Ascending aorta (tissue), 2 donors: ENCODE measurements around the gene TGFA. TPM values are rescaled to one million over a fixed set of nuclear protein-coding genes. Genes with fewer than 3 reads are reported as not detected.

Source experiments
- DNase-seq, 2 donors: peaks; one replicate each; pipeline ENCODE4 v3.0.0-alpha.2; 2019; ENCODE audit warnings: low spot score in 2 of 2
- H3K27ac ChIP-seq, 2 donors: fragments of 200-600 bp; sonication (generic); one replicate each; pipeline ENCODE4 v1.5.1; 2016 to 2017; ENCODE audit warnings: mild to moderate bottlenecking in 1 of 2
- H3K27me3 ChIP-seq: fragments of 200-600 bp; sonication (generic); one replicate; pipeline ENCODE4 v1.5.1; 2017
- H3K36me3 ChIP-seq, 2 donors: fragments of 200-600 bp; sonication (generic); one replicate each; pipeline ENCODE4 v1.5.1; 2016
- H3K4me1 ChIP-seq, 2 donors: fragments of 200-600 bp; sonication (generic); one replicate each; pipeline ENCODE4 v1.5.1; 2016 to 2017; ENCODE audit warnings: mild to moderate bottlenecking in 1 of 2
- H3K4me3 ChIP-seq, 2 donors: fragments of 200-600 bp; sonication (generic); one replicate each; pipeline ENCODE4 v1.5.1; 2016 to 2017; ENCODE audit warnings: mild to moderate bottlenecking in 1 of 2
- H3K9me3 ChIP-seq, 2 donors: fragments of 200-600 bp; sonication (generic); one replicate each; pipeline ENCODE4 v1.5.1; 2016
- CTCF ChIP-seq, 3 experiments: fragments of 200-600 bp in 2 of 3; fragments of 450-650 bp in 1 of 3; sonication (generic) in 2 of 3; IDR thresholded peaks; one replicate each; pipeline ENCODE4 v1.5.1; 2016 to 2019; ENCODE audit warnings: antibody characterized with exemption in 3 of 3, mild to moderate bottlenecking in 1 of 3, moderate library complexity in 1 of 3
- intact Hi-C: fragments of 100-400 bp; cut with DNase I; formaldehyde crosslinking; loops from one replicate; pipeline ENCODE4 v1.15.1; 2023
- total RNA-seq: library from RNA; depleted of rRNA; stranded (reverse); fragments of >200 nt; gene quantifications from one replicate; pipeline ENCODE4 v1.1.0, GENCODE V29; 2016

TGFA gene
- total RNA-seq, 1 donor from 2014 or later, result 1.8 TPM

DNA sequence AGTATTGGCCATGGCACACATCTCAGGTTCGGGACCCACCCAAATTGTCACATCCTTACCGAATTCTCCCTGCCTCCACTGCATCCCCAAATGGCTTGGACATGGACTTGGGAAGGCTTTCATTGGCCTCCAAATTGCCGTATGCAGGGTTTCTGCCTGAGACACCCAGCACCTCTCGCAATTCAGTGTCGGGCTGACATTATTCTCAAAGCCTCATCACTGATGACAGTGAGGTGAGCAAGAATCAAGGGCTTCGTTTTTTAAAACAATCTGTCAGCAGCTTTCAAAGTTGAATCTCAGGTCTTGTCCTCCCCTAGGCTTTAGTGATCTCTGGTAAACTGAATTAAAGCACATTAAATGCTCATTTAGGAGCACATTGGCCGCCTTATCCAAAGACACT is 29.5 kb upstream of the TGFA start:
- intact Hi-C loops, result no loop called here
- DNase-seq, result no peak
- H3K4me3 ChIP-seq, result no peak overlapping the region
- no peaks in the 10 kb centered on the region for H3K27me3 ChIP-seq
- no peak for TF ChIP-seq CTCF (IDR thresholded peaks at IDR 0.05)
- H3K36me3 ChIP-seq, result no peaks in the 10 kb centered on the region
- no peaks in the 10 kb centered on the region for H3K4me1 ChIP-seq
- no peaks in the 10 kb centered on the region for H3K9me3 ChIP-seq
- H3K27ac ChIP-seq, result no peak overlapping the region

DNA sequence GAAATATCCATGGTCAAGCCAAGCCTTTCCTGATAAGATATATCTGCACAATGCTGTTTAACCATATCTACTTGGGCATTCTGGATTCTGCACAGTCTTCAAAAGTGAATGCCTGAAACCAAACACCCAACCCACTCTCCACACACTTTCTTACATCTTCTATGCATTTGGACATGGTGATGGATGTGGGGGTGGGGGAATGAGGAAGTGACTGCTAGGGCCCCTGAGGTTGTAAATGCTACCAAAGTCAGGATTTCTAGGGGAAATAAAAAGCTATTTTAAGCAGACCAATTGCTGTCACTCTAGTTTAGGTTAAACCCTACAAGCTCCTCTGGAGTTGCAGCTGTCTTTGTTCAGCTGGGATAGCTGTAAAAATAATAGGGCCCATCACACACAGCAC is 26.7 kb upstream of the TGFA start:
- intact Hi-C loops, result no loop called here
- Histone ChIP-seq H3K27ac (no peak overlapping the region), H3K4me3 (no peak overlapping the region), H3K4me1 (no peaks in the 10 kb centered on the region), H3K36me3 (no peaks in the 10 kb centered on the region), H3K27me3 (no peaks in the 10 kb centered on the region), H3K9me3 (no peaks in the 10 kb centered on the region)
- no peak for TF ChIP-seq CTCF (IDR thresholded peaks at IDR 0.05)
- DNase-seq, result no peak

GRCh38 chr2:70574618-70575017 is 21.0 kb upstream of the TGFA start:
- no peak overlapping the region for H3K4me3 ChIP-seq
- H3K36me3 ChIP-seq, result no peaks in the 10 kb centered on the region
- H3K27me3 ChIP-seq, result no peaks in the 10 kb centered on the region
- H3K9me3 ChIP-seq, result no peaks in the 10 kb centered on the region
- DNase-seq, result no peak
- no peaks in the 10 kb centered on the region for H3K4me1 ChIP-seq
- no peak for TF ChIP-seq CTCF (IDR thresholded peaks at IDR 0.05)
- no peak overlapping the region for H3K27ac ChIP-seq
- intact Hi-C loops, result no loop called here

- H3K4me1 ChIP-seq, result no peaks in the 10 kb centered on the region
- TF ChIP-seq CTCF (IDR thresholded peaks at IDR 0.05), result no peak
- no peaks in the 10 kb centered on the region for H3K36me3 ChIP-seq
Observed at GRCh38 chr2:70574109-70574508, 20.5 kb upstream of the TGFA start.

GRCh38 chr2:70570041-70570661 is 16.5 kb upstream of the TGFA start:
- H3K27me3 ChIP-seq, result no peaks in the 10 kb centered on the region
- DNase-seq, result no peak
- H3K27ac ChIP-seq, result no peak overlapping the region
- no peaks in the 10 kb centered on the region for H3K4me1 ChIP-seq
- intact Hi-C loops, result no loop called here
- H3K4me3 ChIP-seq, result no peak overlapping the region
- no peaks in the 10 kb centered on the region for H3K36me3 ChIP-seq
- TF ChIP-seq CTCF (IDR thresholded peaks at IDR 0.05), result no peak
- no peaks in the 10 kb centered on the region for H3K9me3 ChIP-seq

More at GRCh38 chr2:70574109-70574508, 20.5 kb upstream of the TGFA start:
- intact Hi-C loops, result no loop called here
- no peak overlapping the region for H3K27ac ChIP-seq
- H3K9me3 ChIP-seq, result no peaks in the 10 kb centered on the region
- DNase-seq, result no peak
- H3K4me3 ChIP-seq, result no peak overlapping the region
- no peaks in the 10 kb centered on the region for H3K27me3 ChIP-seq

DNA sequence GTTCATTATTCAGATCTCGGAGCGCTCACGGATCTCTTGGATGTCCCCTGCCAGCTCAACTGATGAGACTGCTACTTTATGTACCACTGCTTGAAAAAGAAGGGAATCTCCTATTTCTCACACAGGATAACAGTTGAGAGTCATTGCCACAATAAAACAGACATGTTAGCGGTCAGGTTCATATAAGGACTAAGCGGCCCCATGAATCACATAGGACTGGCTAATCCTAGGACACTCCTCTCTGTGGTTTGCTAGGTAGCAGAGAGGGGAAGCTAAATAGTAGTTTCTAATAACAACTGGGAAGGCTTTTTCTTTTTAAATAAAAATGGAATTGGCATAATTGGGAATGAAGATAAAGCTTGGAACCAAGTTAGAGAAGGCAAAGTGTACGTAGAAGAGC is 15.9 kb upstream of the TGFA start:
- DNase-seq, result no peak
- Histone ChIP-seq H3K9me3 (no peaks in the 10 kb centered on the region), H3K36me3 (no peaks in the 10 kb centered on the region), H3K4me1 (no peaks in the 10 kb centered on the region), H3K27me3 (no peaks in the 10 kb centered on the region), H3K4me3 (no peak overlapping the region), H3K27ac (no peak overlapping the region)
- no peak for TF ChIP-seq CTCF (IDR thresholded peaks at IDR 0.05)
- intact Hi-C loops, result no loop called here
